OCI-LY1 (cell line): ENCODE measurements around the gene SLAMF1.

Experiments
- H2AFZ ChIP-seq: fragments of 200-600 bp; sonication (generic), shearing (Covaris generic); 2 replicates; pipeline ENCODE4 v1.6.0; 2014; ENCODE audit warnings: antibody characterized with exemption, mild to moderate bottlenecking, low read length
- H3F3A ChIP-seq: fragments of 200-600 bp; sonication (generic), shearing (Covaris generic); 2 replicates; pipeline ENCODE4 v1.6.0; 2014; ENCODE audit warnings: mild to moderate bottlenecking, antibody characterized with exemption, low read length, moderate library complexity; ENCODE audit not compliant: insufficient read depth
- H3K27ac ChIP-seq: fragments of 200-600 bp; sonication (generic); 2 replicates; pipeline ENCODE4 v1.5.1; 2014; ENCODE audit warnings: low read length, mixed run types, mild to moderate bottlenecking, low read depth; ENCODE audit not compliant: poor library complexity, severe bottlenecking
- H3K27me3 ChIP-seq: fragments of 200-600 bp; sonication (generic); 2 replicates; pipeline ENCODE4 v1.6.0; 2014; ENCODE audit warnings: antibody characterized with exemption, mild to moderate bottlenecking, low read length, moderate library complexity; ENCODE audit not compliant: insufficient read depth
- H3K36me3 ChIP-seq: fragments of 200-600 bp; sonication (generic); 2 replicates; pipeline ENCODE4 v1.6.1; 2014; ENCODE audit warnings: mild to moderate bottlenecking, antibody characterized with exemption, low read length, moderate library complexity, mixed read lengths; ENCODE audit not compliant: insufficient read depth
- H3K4me1 ChIP-seq: fragments of 200-600 bp; sonication (generic); 2 replicates; pipeline ENCODE4 v1.5.1; 2014; ENCODE audit warnings: mild to moderate bottlenecking, low read length, moderate library complexity; ENCODE audit not compliant: insufficient read depth, severe bottlenecking
- H3K4me2 ChIP-seq: fragments of 200-600 bp; sonication (generic), shearing (Covaris generic); 2 replicates; pipeline ENCODE4 v1.6.1; 2014; ENCODE audit warnings: low read length
- H3K4me3 ChIP-seq: fragments of 200-600 bp; sonication (generic); 2 replicates; pipeline ENCODE4 v1.5.1; 2014; ENCODE audit warnings: low read length, low read depth, mild to moderate bottlenecking, mixed read lengths; ENCODE audit not compliant: poor library complexity, severe bottlenecking
- H3K79me2 ChIP-seq: fragments of 200-600 bp; shearing (Covaris generic); 2 replicates; pipeline ENCODE4 v1.6.1; 2016; ENCODE audit warnings: mixed run types, low read length, mixed read lengths; ENCODE audit not compliant: insufficient read depth
- H3K9ac ChIP-seq: fragments of 200-600 bp; sonication (generic), shearing (Covaris generic); 2 replicates; pipeline ENCODE4 v1.6.1; 2014; ENCODE audit warnings: mild to moderate bottlenecking, low read length, mixed read lengths
- H3K9me2 ChIP-seq: fragments of 200-600 bp; sonication (generic), shearing (Covaris generic); 2 replicates; pipeline ENCODE4 v1.6.1; 2014; ENCODE audit warnings: low read depth, mild to moderate bottlenecking, low read length, mixed read lengths
- H3K9me3 ChIP-seq: fragments of 200-600 bp; shearing (Covaris generic); 2 replicates; pipeline ENCODE4 v1.6.1; 2014; ENCODE audit warnings: low read length, mixed read lengths
- H4K20me1 ChIP-seq: fragments of 200-600 bp; sonication (generic), shearing (Covaris generic); 2 replicates; pipeline ENCODE4 v1.6.0; 2016; ENCODE audit warnings: mild to moderate bottlenecking, low read length; ENCODE audit not compliant: insufficient read depth
- CTCF ChIP-seq: fragments of 200-600 bp; sonication (generic), shearing (Covaris generic); IDR thresholded peaks from 2 replicates; pipeline ENCODE4 v1.5.1; 2017; ENCODE audit warnings: mild to moderate bottlenecking, antibody characterized with exemption, low read length, moderate library complexity, mixed read lengths
- EZH2 ChIP-seq: fragments of 200-600 bp; sonication (generic), shearing (Covaris generic); IDR thresholded peaks from 2 replicates; pipeline ENCODE4 v1.8.0; 2017; ENCODE audit warnings: borderline replicate concordance, mixed run types, mild to moderate bottlenecking, antibody characterized with exemption, low read length, moderate library complexity, mixed read lengths

Gene SLAMF1

GRCh38 chr1:160608057-160608456, 38.8 kb downstream of the SLAMF1 start:
- no peaks in the 10 kb centered on the region for H3K9me2 ChIP-seq
- peak overlapping the region; percentile 17; the same call in 1 of the 2 replicates for H3K9ac ChIP-seq
- no peaks in the 10 kb centered on the region for H3K36me3 ChIP-seq
- peak overlapping the region; percentile 5 for H3K27ac ChIP-seq
- no peaks in the 10 kb centered on the region for H4K20me1 ChIP-seq
- H3K9me3 ChIP-seq = no peaks in the 10 kb centered on the region
- TF ChIP-seq CTCF = no peak
- no peak for TF ChIP-seq EZH2
- no peak overlapping the region for H3K4me2 ChIP-seq
- peaks cover 46% of the 10 kb centered on the region for H3K4me1 ChIP-seq
- H3K27me3 ChIP-seq = no peaks in the 10 kb centered on the region
- H3K4me3 ChIP-seq = no peak overlapping the region
- no peaks in the 10 kb centered on the region for H3K79me2 ChIP-seq
- H3F3A ChIP-seq = no peaks in the 10 kb centered on the region
- H2AFZ ChIP-seq = no peak overlapping the region

- Histone ChIP-seq H3K4me2 (no peak overlapping the region), H3K4me3 (no peak overlapping the region), H2AFZ (no peak overlapping the region), H3K9me2 (no peaks in the 10 kb centered on the region), H3K9ac (peak overlapping the region; percentile 17; the same call in 1 of the 2 replicates), H3K4me1 (peaks cover 46% of the 10 kb centered on the region), H3K36me3 (no peaks in the 10 kb centered on the region), H3K79me2 (no peaks in the 10 kb centered on the region), H3K9me3 (no peaks in the 10 kb centered on the region), H3K27ac (peak overlapping the region; percentile 5), H3F3A (no peaks in the 10 kb centered on the region), H3K27me3 (no peaks in the 10 kb centered on the region), H4K20me1 (no peaks in the 10 kb centered on the region)
- TF ChIP-seq EZH2 (no peak), CTCF (no peak)
Measured at GRCh38 chr1:160607672-160608032, 39.2 kb downstream of the SLAMF1 start.

- Histone ChIP-seq H3K4me1 (peaks cover 46% of the 10 kb centered on the region), H3K27me3 (no peaks in the 10 kb centered on the region), H3K4me2 (no peak overlapping the region), H3K9me2 (no peaks in the 10 kb centered on the region), H3K27ac (peak overlapping the region; percentile 39), H3K9me3 (no peaks in the 10 kb centered on the region), H2AFZ (no peak overlapping the region), H3K36me3 (no peaks in the 10 kb centered on the region), H4K20me1 (no peaks in the 10 kb centered on the region), H3K9ac (peak overlapping the region; percentile 17; the same call in 1 of the 2 replicates), H3F3A (no peaks in the 10 kb centered on the region), H3K4me3 (no peak overlapping the region), H3K79me2 (no peaks in the 10 kb centered on the region)
- TF ChIP-seq EZH2 (no peak), CTCF (peak; percentile 90)
Measured at GRCh38 chr1:160607011-160607671, 39.7 kb downstream of the SLAMF1 start.
